HTR-8/SVneo (cell line): ENCODE data around the gene HABP4.
"Not testable (repeated sequence)": the region's sequence is repeated elsewhere in the genome, so short reads cannot be mapped to it uniquely, and the experiment has no call there.

Experiments used
- DNase-seq: peaks from one replicate; pipeline ENCODE4 v3.0.0; 2011; ENCODE audit warnings: low spot score, mixed read lengths; ENCODE audit not compliant: insufficient read length
- FAIRE-seq: peaks from 2 replicates; lab custom pipeline; 2011; peaks lifted over from hg19 to GRCh38; lab: Jason Lieb, UNC

The HABP4 gene

GRCh38 chr9:96494215-96494800, 44.3 kb downstream of the HABP4 start:
- DNase-seq = no peak
- no peak for FAIRE-seq

GRCh38 chr9:96495341-96495740, 45.4 kb downstream of the HABP4 start:
- DNase-seq (no peak), FAIRE-seq (no peak)

- FAIRE-seq = no peak
- no peak for DNase-seq
Observed at GRCh38 chr9:96496368-96497116, 46.6 kb downstream of the HABP4 start.

- no peak for FAIRE-seq
- no peak for DNase-seq
Observed at GRCh38 chr9:96497117-96497399, 47.1 kb downstream of the HABP4 start.

- DNase-seq (no peak), FAIRE-seq (no peak)
Observed at GRCh38 chr9:96498796-96499195, 48.8 kb downstream of the HABP4 start.

GRCh38 chr9:96499257-96499656, 49.3 kb downstream of the HABP4 start:
- FAIRE-seq (no peak), DNase-seq (no peak)

- DNase-seq (no peak), FAIRE-seq (no peak)
Observed at GRCh38 chr9:96500696-96501632, 51.0 kb downstream of the HABP4 start.

GRCh38 chr9:96501633-96502538, 51.9 kb downstream of the HABP4 start:
- FAIRE-seq = no peak
- no peak for DNase-seq

GRCh38 chr9:96502539-96503373, 52.8 kb downstream of the HABP4 start:
- DNase-seq (no peak), FAIRE-seq (no peak)

- not testable (repeated sequence) for DNase-seq, FAIRE-seq
Observed at GRCh38 chr9:96503374-96503748, 53.4 kb downstream of the HABP4 start.

- no peak for DNase-seq
- no peak for FAIRE-seq
Observed at GRCh38 chr9:96503918-96504317, 53.9 kb downstream of the HABP4 start.

- DNase-seq = no peak
- FAIRE-seq = no peak
Observed at GRCh38 chr9:96505316-96505991, 55.5 kb downstream of the HABP4 start.

GRCh38 chr9:96508227-96508940, 58.4 kb downstream of the HABP4 start:
- DNase-seq (no peak), FAIRE-seq (no peak)

GRCh38 chr9:96509026-96509425, 59.1 kb downstream of the HABP4 start:
- FAIRE-seq (no peak), DNase-seq (no peak)

GRCh38 chr9:96509848-96510247, 59.9 kb downstream of the HABP4 start:
- DNase-seq (no peak), FAIRE-seq (no peak)

- DNase-seq = no peak
- no peak for FAIRE-seq
Observed at GRCh38 chr9:96510258-96510657, 60.3 kb downstream of the HABP4 start.

- DNase-seq = no peak
- FAIRE-seq = no peak
Observed at GRCh38 chr9:96512240-96512639, 62.3 kb downstream of the HABP4 start.

GRCh38 chr9:96513622-96514021, 63.7 kb downstream of the HABP4 start:
- no peak for FAIRE-seq
- no peak for DNase-seq
